Activated B cell treated with CpG ODN at 0.5 μM for 24 hours (primary cell): ENCODE data around the gene FLRT2. TPM values are rescaled to one million over a fixed set of nuclear protein-coding genes. Genes with fewer than 3 reads are reported as not detected.

Source experiments
- ATAC-seq: fragments of 200-7000 bp; cut with Tn5 transposase; one replicate; pipeline ENCODE4 v1.10.0; 2021; ENCODE audit warnings: low read depth, mild to moderate bottlenecking, moderate library complexity
- CTCF ChIA-PET: fragments of 350-600 bp; sonication (Branson Sonifier 250); formaldehyde crosslinking; loops from one replicate; lab custom pipeline; 2021; ENCODE audit warnings: antibody characterized with exemption; lab: Charles Lee
- POLR2A ChIA-PET: fragments of 350-600 bp; sonication (Branson Sonifier 250); formaldehyde crosslinking; loops from one replicate; lab custom pipeline; 2021; ENCODE audit warnings: antibody characterized with exemption; lab: Charles Lee
- DNase-seq: peaks from one replicate; pipeline ENCODE4 v3.0.0; 2022
- H3K27ac Mint-ChIP-seq: one replicate; pipeline ENCODE4 v1.8.0; 2020; ENCODE audit warnings: mixed read lengths
- H3K27me3 Mint-ChIP-seq: one replicate; pipeline ENCODE4 v1.8.0; 2021; ENCODE audit warnings: mixed read lengths
- H3K36me3 Mint-ChIP-seq: one replicate; pipeline ENCODE4 v1.8.0; 2021; ENCODE audit warnings: low read depth, mixed read lengths
- H3K4me1 Mint-ChIP-seq: one replicate; pipeline ENCODE4 v1.8.0; 2021; ENCODE audit warnings: mixed read lengths
- H3K4me3 Mint-ChIP-seq: one replicate; pipeline ENCODE4 v1.8.0; 2020; ENCODE audit warnings: mild to moderate bottlenecking, mixed read lengths
- H3K9me3 Mint-ChIP-seq: one replicate; pipeline ENCODE4 v1.8.0; 2020; ENCODE audit warnings: mixed read lengths
- intact Hi-C: fragments of 100-400 bp; cut with micrococcal nuclease; formaldehyde crosslinking; loops from one replicate; pipeline ENCODE4 v1.15.1; 2024
- total RNA-seq: library from RNA; stranded (reverse); gene quantifications from 2 replicates; pipeline ENCODE4 v1.2.3, GENCODE V29; 2022
- TF ChIP-seq, protein P1 (sequence below): fragments of 200-600 bp; IDR thresholded peaks from one replicate; pipeline ENCODE4 v1.8.0; 2022; ENCODE audit warnings: antibody characterized with exemption, mild to moderate bottlenecking

The FLRT2 gene
- total RNA-seq, 1 donor from 2014 or later: not detected

DNA sequence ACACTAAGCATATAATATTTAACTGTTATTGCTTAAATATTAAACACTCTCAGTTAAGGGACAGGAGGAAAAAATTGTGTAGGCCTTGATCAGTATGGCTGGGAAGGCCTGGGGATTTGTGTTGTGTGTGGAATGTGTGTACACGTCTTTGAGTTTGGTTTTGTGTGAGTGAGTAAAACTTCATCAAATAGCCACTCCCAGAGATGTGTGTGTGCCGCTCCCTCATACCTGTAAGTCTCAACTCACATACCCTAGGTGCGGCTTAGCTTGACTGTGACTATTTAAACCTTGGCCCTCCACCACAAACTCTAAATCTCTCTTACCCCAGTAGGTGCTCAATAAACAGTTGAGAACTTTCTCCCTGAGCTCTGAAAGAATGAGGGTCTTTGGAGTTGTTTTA is 64.3 kb downstream of the FLRT2 start:
- POLR2A ChIA-PET: no interaction called here
- no peak overlapping the region for H3K4me3 Mint-ChIP-seq
- H3K27me3 Mint-ChIP-seq: no peaks in the 10 kb centered on the region
- H3K9me3 Mint-ChIP-seq: peaks cover 10% of the 10 kb centered on the region
- H3K4me1 Mint-ChIP-seq: no peaks in the 10 kb centered on the region
- H3K36me3 Mint-ChIP-seq: no peaks in the 10 kb centered on the region
- ATAC-seq (no peak), DNase-seq (no peak)
- intact Hi-C loops: no loop called here
- H3K27ac Mint-ChIP-seq: no peak overlapping the region
- TF ChIP-seq, protein P1, sequence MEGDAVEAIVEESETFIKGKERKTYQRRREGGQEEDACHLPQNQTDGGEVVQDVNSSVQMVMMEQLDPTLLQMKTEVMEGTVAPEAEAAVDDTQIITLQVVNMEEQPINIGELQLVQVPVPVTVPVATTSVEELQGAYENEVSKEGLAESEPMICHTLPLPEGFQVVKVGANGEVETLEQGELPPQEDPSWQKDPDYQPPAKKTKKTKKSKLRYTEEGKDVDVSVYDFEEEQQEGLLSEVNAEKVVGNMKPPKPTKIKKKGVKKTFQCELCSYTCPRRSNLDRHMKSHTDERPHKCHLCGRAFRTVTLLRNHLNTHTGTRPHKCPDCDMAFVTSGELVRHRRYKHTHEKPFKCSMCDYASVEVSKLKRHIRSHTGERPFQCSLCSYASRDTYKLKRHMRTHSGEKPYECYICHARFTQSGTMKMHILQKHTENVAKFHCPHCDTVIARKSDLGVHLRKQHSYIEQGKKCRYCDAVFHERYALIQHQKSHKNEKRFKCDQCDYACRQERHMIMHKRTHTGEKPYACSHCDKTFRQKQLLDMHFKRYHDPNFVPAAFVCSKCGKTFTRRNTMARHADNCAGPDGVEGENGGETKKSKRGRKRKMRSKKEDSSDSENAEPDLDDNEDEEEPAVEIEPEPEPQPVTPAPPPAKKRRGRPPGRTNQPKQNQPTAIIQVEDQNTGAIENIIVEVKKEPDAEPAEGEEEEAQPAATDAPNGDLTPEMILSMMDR: no peak
- CTCF ChIA-PET: no interaction called here

- Mint-ChIP-seq H3K9me3 (peaks cover 5% of the 10 kb centered on the region), H3K27ac (no peak overlapping the region), H3K36me3 (no peaks in the 10 kb centered on the region), H3K4me1 (no peaks in the 10 kb centered on the region), H3K4me3 (no peak overlapping the region), H3K27me3 (no peaks in the 10 kb centered on the region)
- ChIA-PET CTCF (no interaction called here), POLR2A (no interaction called here)
- intact Hi-C loops: no loop called here
- TF ChIP-seq, protein P1: no peak
- no peak for ATAC-seq
- no peak for DNase-seq
These were observed 66.0 kb downstream of the FLRT2 start for GRCh38 chr14:85595981-85596380.

DNA sequence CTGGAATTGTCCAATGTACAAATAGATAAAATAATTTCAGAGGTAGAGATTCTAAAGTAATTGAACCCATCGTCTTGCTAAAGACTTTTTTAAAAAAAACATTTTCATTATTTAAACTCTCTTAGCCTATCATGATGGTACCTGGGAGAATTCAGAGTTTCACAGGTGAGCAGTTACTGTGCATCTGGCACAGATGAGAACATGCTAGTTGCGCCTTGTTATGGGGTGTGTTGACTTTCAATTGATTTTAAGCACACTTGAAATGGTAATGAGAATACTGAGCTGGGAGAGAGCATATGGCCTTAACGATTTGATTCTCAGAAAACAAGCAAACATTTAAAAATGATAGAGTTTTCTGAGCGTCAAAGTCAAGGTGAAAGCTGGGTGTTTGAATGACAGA is 66.6 kb downstream of the FLRT2 start:
- Mint-ChIP-seq H3K27me3 (no peaks in the 10 kb centered on the region), H3K9me3 (peaks cover 5% of the 10 kb centered on the region), H3K27ac (no peak overlapping the region), H3K4me3 (no peak overlapping the region), H3K36me3 (no peaks in the 10 kb centered on the region), H3K4me1 (no peaks in the 10 kb centered on the region)
- no peak for DNase-seq
- ChIA-PET CTCF (no interaction called here), POLR2A (no interaction called here)
- TF ChIP-seq, protein P1: no peak
- ATAC-seq: no peak
- intact Hi-C loops: no loop called here

- intact Hi-C loops: no loop called here
- H3K4me1 Mint-ChIP-seq: no peaks in the 10 kb centered on the region
- DNase-seq (no peak), ATAC-seq (no peak)
- ChIA-PET CTCF (no interaction called here), POLR2A (no interaction called here)
- no peak overlapping the region for H3K4me3 Mint-ChIP-seq
- no peak overlapping the region for H3K27ac Mint-ChIP-seq
- peaks cover 5% of the 10 kb centered on the region for H3K9me3 Mint-ChIP-seq
- TF ChIP-seq, protein P1: no peak
- no peaks in the 10 kb centered on the region for H3K27me3 Mint-ChIP-seq
- H3K36me3 Mint-ChIP-seq: no peaks in the 10 kb centered on the region
These were observed 67.8 kb downstream of the FLRT2 start for GRCh38 chr14:85597701-85598100.

GRCh38 chr14:85599939-85600338 is 70.0 kb downstream of the FLRT2 start:
- Mint-ChIP-seq H3K4me3 (no peak overlapping the region), H3K4me1 (no peaks in the 10 kb centered on the region), H3K36me3 (no peaks in the 10 kb centered on the region), H3K9me3 (peaks cover 5% of the 10 kb centered on the region), H3K27me3 (no peaks in the 10 kb centered on the region), H3K27ac (no peak overlapping the region)
- ChIA-PET POLR2A (no interaction called here), CTCF (no interaction called here)
- ATAC-seq (no peak), DNase-seq (no peak)
- intact Hi-C loops: no loop called here
- TF ChIP-seq, protein P1: no peak
